ENCODE measurements around the gene SEC16B.

GRCh38 chr1:177953549-177953948 is 16.3 kb downstream of the SEC16B start:
- TF ChIP-seq POLR2A (IDR thresholded peaks at IDR 0.05), result no peak
- TF ChIP-seq, protein P1, sequence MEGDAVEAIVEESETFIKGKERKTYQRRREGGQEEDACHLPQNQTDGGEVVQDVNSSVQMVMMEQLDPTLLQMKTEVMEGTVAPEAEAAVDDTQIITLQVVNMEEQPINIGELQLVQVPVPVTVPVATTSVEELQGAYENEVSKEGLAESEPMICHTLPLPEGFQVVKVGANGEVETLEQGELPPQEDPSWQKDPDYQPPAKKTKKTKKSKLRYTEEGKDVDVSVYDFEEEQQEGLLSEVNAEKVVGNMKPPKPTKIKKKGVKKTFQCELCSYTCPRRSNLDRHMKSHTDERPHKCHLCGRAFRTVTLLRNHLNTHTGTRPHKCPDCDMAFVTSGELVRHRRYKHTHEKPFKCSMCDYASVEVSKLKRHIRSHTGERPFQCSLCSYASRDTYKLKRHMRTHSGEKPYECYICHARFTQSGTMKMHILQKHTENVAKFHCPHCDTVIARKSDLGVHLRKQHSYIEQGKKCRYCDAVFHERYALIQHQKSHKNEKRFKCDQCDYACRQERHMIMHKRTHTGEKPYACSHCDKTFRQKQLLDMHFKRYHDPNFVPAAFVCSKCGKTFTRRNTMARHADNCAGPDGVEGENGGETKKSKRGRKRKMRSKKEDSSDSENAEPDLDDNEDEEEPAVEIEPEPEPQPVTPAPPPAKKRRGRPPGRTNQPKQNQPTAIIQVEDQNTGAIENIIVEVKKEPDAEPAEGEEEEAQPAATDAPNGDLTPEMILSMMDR (IDR thresholded peaks at IDR 0.05 in 8 of 11, conservative IDR thresholded peaks at IDR 0.05 in 3 of 11), result no peak
